ENCODE results near the gene USP48.

DNA sequence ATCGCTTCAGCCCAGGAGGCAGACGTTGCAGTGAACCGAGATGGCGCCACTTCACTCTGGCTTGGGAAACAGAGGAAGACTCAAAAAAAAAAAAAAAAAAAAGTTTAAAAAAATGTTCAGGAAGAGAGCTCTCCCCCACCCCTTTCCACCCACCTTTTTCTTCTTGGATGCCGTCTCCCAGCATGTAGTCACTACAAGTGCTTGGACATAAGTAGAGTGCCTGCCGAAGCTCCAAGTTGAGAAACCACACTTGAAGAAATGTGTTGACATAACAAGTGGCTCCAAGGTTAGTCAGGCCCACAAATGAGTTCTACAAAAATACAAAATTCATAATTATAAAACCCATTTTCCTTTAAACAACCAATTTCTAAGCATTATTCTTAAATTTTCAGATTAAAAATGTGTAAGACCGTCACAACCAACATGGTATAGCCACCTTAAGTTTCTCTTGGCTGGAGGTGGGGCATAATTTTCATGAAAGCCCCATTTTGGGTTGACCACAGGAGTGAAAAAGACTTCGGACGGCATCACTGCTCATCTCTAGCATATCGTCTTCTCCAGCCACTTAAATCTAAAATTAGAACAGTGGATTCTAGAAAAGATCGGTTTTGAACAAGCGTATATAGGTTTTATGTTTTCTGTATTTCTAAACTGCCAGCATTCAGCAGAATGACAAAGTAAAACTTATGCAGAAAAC lies 26.4 kb downstream of the USP48 start:
- TF ChIP-seq CTCF (IDR thresholded peaks at IDR 0.05) (no peak), POLR2A (IDR thresholded peaks at IDR 0.05) (no peak)
